Brain microvascular endothelial cell (primary cell): Measurements from ENCODE around the gene NTM.
A peak's percentile ranks its signal among the peaks of the same experiment; 100 is the strongest.

Source experiments
- DNase-seq: peaks from one replicate; pipeline ENCODE4 v3.0.0-alpha.2; 2020
- H3K27ac ChIP-seq: fragments of 250-450 bp; sonication (Bioruptor Pico); 2 replicates; pipeline ENCODE4 v1.5.1; 2020; ENCODE audit warnings: mild to moderate bottlenecking, moderate library complexity
- H3K27me3 ChIP-seq: fragments of 250-450 bp; sonication (Bioruptor Pico); replicated peaks from 2 replicates; pipeline ENCODE4 v1.5.1; 2020; ENCODE audit warnings: mild to moderate bottlenecking
- H3K36me3 ChIP-seq: fragments of 250-450 bp; sonication (Bioruptor Pico); replicated peaks from 2 replicates; pipeline ENCODE4 v1.5.1; 2020; ENCODE audit warnings: mild to moderate bottlenecking
- H3K4me3 ChIP-seq: 2 replicates; pipeline ENCODE4 v1.5.1; 2011; ENCODE audit warnings: low read depth, mild to moderate bottlenecking, control low read depth, low read length, moderate library complexity
- CTCF ChIP-seq: IDR thresholded peaks from 2 replicates; pipeline ENCODE4 v1.5.1; 2011; ENCODE audit warnings: low read depth, mild to moderate bottlenecking, moderate library complexity, low read length, control low read depth, inconsistent platforms; ENCODE audit errors: missing control alignments
- in situ Hi-C: cut with HindIII; loops from 2 replicates; pipeline ENCODE4 v1.10.0; 2017; ENCODE audit warnings: low sequenced_read_pairs, low pct_ligation_motif_present

The NTM gene

GRCh38 chr11:131685206-131685605, 314.8 kb downstream of the NTM start:
- no peak for DNase-seq
- H3K27ac ChIP-seq: no peak overlapping the region
- in situ Hi-C loops: no loop called here
- H3K4me3 ChIP-seq: no peak overlapping the region
- H3K27me3 ChIP-seq: peaks cover 2% of the 10 kb centered on the region
- H3K36me3 ChIP-seq: no peaks in the 10 kb centered on the region
- TF ChIP-seq CTCF: no peak

- Histone ChIP-seq H3K27ac (no peak overlapping the region), H3K4me3 (no peak overlapping the region), H3K36me3 (no peaks in the 10 kb centered on the region), H3K27me3 (peaks cover 2% of the 10 kb centered on the region)
- TF ChIP-seq CTCF: no peak
- in situ Hi-C loops: no loop called here
- no peak for DNase-seq
These were observed 315.5 kb downstream of the NTM start for GRCh38 chr11:131685906-131686305.

- H3K27ac ChIP-seq: no peak overlapping the region
- peaks cover 2% of the 10 kb centered on the region for H3K27me3 ChIP-seq
- H3K4me3 ChIP-seq: no peak overlapping the region
- no peak for TF ChIP-seq CTCF
- H3K36me3 ChIP-seq: no peaks in the 10 kb centered on the region
- in situ Hi-C loops: no loop called here
- DNase-seq: no peak
These were observed 316.4 kb downstream of the NTM start for GRCh38 chr11:131686836-131687235.

- no peak overlapping the region for H3K4me3 ChIP-seq
- in situ Hi-C loops: no loop called here
- DNase-seq: no peak
These were observed 317.1 kb downstream of the NTM start for GRCh38 chr11:131687291-131688047.

GRCh38 chr11:131688048-131688693, 317.8 kb downstream of the NTM start:
- Histone ChIP-seq H3K27ac (no peak overlapping the region), H3K36me3 (no peaks in the 10 kb centered on the region), H3K4me3 (peak overlapping the region; percentile 39), H3K27me3 (peaks cover 2% of the 10 kb centered on the region)
- in situ Hi-C loops: no loop called here
- DNase-seq: peak; percentile 36
- peak; percentile 72 for TF ChIP-seq CTCF

More at GRCh38 chr11:131687291-131688047, 317.1 kb downstream of the NTM start:
- no peak for TF ChIP-seq CTCF
- no peaks in the 10 kb centered on the region for H3K36me3 ChIP-seq
- H3K27me3 ChIP-seq: peaks cover 2% of the 10 kb centered on the region
- no peak overlapping the region for H3K27ac ChIP-seq
